ENCODE results near the gene CROT. TPM values are rescaled to one million over a fixed set of nuclear protein-coding genes. Genes with fewer than 3 reads are reported as not detected.

Gene CROT
- total RNA-seq, 1 donor from 2014 or later, result 18.8 TPM

DNA sequence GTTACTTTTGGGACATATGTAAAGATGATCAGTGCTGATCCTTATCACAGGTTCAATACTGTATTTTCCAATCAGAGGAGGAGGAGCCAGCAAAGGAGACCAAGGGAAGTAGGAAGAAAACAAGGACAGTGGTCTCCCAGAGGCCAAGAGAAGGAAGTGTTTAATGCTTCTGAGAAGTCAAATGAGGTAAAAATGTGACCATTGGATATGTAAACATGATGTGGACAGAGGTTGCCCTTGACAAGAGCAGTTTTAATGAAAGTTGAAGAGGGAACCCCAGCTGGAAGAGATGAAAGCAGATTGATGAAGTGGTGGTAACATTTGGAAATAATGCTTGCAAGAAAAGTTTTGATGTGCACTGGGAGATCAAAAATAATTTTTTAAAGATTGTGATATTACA, 18.8 kb downstream of the CROT start:
- no peaks in the 10 kb centered on the region for H3K9me3 Mint-ChIP-seq (ENCODE audit: unreplicated experiment)
- no peaks in the 10 kb centered on the region for H3K36me3 Mint-ChIP-seq (ENCODE audit: low read depth, unreplicated experiment)
- Histone ChIP-seq H3K4me3 (ENCODE audit: insufficient read depth, low read depth, low read length) (no peak overlapping the region), H3K79me2 (ENCODE audit: insufficient read depth, low read length) (no peaks in the 10 kb centered on the region), H3K27ac (ENCODE audit: low read depth, low read length) (no peak overlapping the region), H3K4me2 (ENCODE audit: low read length) (no peak overlapping the region), H4K20me1 (ENCODE audit: insufficient read depth, low read length) (no peaks in the 10 kb centered on the region), H3K4me1 (ENCODE audit: insufficient read depth, low read length) (no peaks in the 10 kb centered on the region), H3K9ac (ENCODE audit: low read length) (no peak overlapping the region), H3K36me3 (ENCODE audit: insufficient read depth, low read length) (peaks cover 5% of the 10 kb centered on the region), H3K9me3 (ENCODE audit: insufficient read depth, low read depth, low read length) (no peaks in the 10 kb centered on the region), H2AFZ (ENCODE audit: low read depth, low read length) (no peak overlapping the region), H3K27me3 (ENCODE audit: insufficient read depth, low read length) (no peaks in the 10 kb centered on the region)
- TF ChIP-seq CTCF (IDR thresholded peaks at IDR 0.05; ENCODE audit: insufficient read depth, low read depth, low read length), result no peak
- no peak for TF ChIP-seq EZH2 (IDR thresholded peaks at IDR 0.05; ENCODE audit: insufficient read depth, low read length)
- FAIRE-seq (no peak), DNase-seq (ENCODE audit: low read depth) (no peak)
- no peak overlapping the region for H3K27ac Mint-ChIP-seq (ENCODE audit: unreplicated experiment)
- no peaks in the 10 kb centered on the region for H3K27me3 Mint-ChIP-seq (ENCODE audit: low read depth, unreplicated experiment)
- no peak overlapping the region for H3K4me3 Mint-ChIP-seq (ENCODE audit: unreplicated experiment)
- peaks cover 3% of the 10 kb centered on the region for H3K4me1 Mint-ChIP-seq (ENCODE audit: low read depth, unreplicated experiment)

- Histone ChIP-seq H3K9ac (ENCODE audit: low read length) (no peak overlapping the region), H3K4me1 (ENCODE audit: insufficient read depth, low read length) (no peaks in the 10 kb centered on the region), H3K27me3 (ENCODE audit: insufficient read depth, low read length) (no peaks in the 10 kb centered on the region), H2AFZ (ENCODE audit: low read depth, low read length) (no peak overlapping the region), H3K9me3 (ENCODE audit: insufficient read depth, low read depth, low read length) (no peaks in the 10 kb centered on the region), H4K20me1 (ENCODE audit: insufficient read depth, low read length) (no peaks in the 10 kb centered on the region), H3K4me3 (ENCODE audit: insufficient read depth, low read depth, low read length) (no peak overlapping the region), H3K27ac (ENCODE audit: low read depth, low read length) (no peak overlapping the region), H3K36me3 (ENCODE audit: insufficient read depth, low read length) (peaks cover 2% of the 10 kb centered on the region), H3K79me2 (ENCODE audit: insufficient read depth, low read length) (no peaks in the 10 kb centered on the region), H3K4me2 (ENCODE audit: low read length) (no peak overlapping the region)
- H3K27me3 Mint-ChIP-seq (ENCODE audit: low read depth, unreplicated experiment), result no peaks in the 10 kb centered on the region
- no peaks in the 10 kb centered on the region for H3K36me3 Mint-ChIP-seq (ENCODE audit: low read depth, unreplicated experiment)
- H3K9me3 Mint-ChIP-seq (ENCODE audit: unreplicated experiment), result no peaks in the 10 kb centered on the region
- H3K27ac Mint-ChIP-seq (ENCODE audit: unreplicated experiment), result no peak overlapping the region
- no peak for DNase-seq (ENCODE audit: low read depth)
- no peak for FAIRE-seq
- TF ChIP-seq EZH2 (IDR thresholded peaks at IDR 0.05; ENCODE audit: insufficient read depth, low read length), result no peak
- TF ChIP-seq CTCF (IDR thresholded peaks at IDR 0.05; ENCODE audit: insufficient read depth, low read depth, low read length), result no peak
- H3K4me1 Mint-ChIP-seq (ENCODE audit: low read depth, unreplicated experiment), result peaks cover 5% of the 10 kb centered on the region
- no peak overlapping the region for H3K4me3 Mint-ChIP-seq (ENCODE audit: unreplicated experiment)
Measured at GRCh38 chr7:87369216-87369615, 23.8 kb downstream of the CROT start.

DNA sequence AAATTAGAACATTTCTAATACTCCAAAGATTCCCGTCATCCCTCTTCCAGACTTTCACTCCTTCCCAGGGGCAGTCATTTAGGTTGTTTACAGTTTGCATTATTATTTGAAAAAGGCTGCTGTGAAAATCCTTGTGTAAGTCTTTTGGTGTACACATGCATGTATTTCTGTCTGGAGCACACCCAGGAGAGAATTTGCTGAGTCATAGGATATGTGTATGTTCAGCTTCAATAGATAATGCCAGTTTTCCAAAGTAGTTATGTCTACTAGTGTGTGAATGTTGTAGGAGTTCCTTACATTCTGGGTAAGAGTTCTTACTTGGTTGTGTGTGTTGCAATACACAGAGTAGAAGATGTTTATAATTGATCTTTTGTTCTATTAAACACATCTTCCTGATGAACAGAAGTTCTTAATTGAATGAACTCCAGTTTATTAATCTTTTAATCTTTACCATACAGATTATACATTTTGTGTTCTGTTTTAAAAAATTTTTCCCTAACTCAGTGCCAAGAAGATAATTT, 25.3 kb downstream of the CROT start:
- Mint-ChIP-seq H3K4me1 (ENCODE audit: low read depth, unreplicated experiment) (peaks cover 5% of the 10 kb centered on the region), H3K27ac (ENCODE audit: unreplicated experiment) (no peak overlapping the region), H3K36me3 (ENCODE audit: low read depth, unreplicated experiment) (no peaks in the 10 kb centered on the region), H3K4me3 (ENCODE audit: unreplicated experiment) (no peak overlapping the region), H3K27me3 (ENCODE audit: low read depth, unreplicated experiment) (no peaks in the 10 kb centered on the region), H3K9me3 (ENCODE audit: unreplicated experiment) (no peaks in the 10 kb centered on the region)
- H3K4me3 ChIP-seq (ENCODE audit: insufficient read depth, low read depth, low read length), result no peak overlapping the region
- no peak overlapping the region for H3K4me2 ChIP-seq (ENCODE audit: low read length)
- peak; percentile 29 for DNase-seq (ENCODE audit: low read depth)
- no peaks in the 10 kb centered on the region for H3K27me3 ChIP-seq (ENCODE audit: insufficient read depth, low read length)
- peaks cover 2% of the 10 kb centered on the region for H3K36me3 ChIP-seq (ENCODE audit: insufficient read depth, low read length)
- H3K9ac ChIP-seq (ENCODE audit: low read length), result no peak overlapping the region
- H3K9me3 ChIP-seq (ENCODE audit: insufficient read depth, low read depth, low read length), result no peaks in the 10 kb centered on the region
- H2AFZ ChIP-seq (ENCODE audit: low read depth, low read length), result no peak overlapping the region
- no peak overlapping the region for H3K27ac ChIP-seq (ENCODE audit: low read depth, low read length)
- no peak for TF ChIP-seq EZH2 (IDR thresholded peaks at IDR 0.05; ENCODE audit: insufficient read depth, low read length)
- no peaks in the 10 kb centered on the region for H3K79me2 ChIP-seq (ENCODE audit: insufficient read depth, low read length)
- FAIRE-seq, result no peak
- H3K4me1 ChIP-seq (ENCODE audit: insufficient read depth, low read length), result no peaks in the 10 kb centered on the region
- H4K20me1 ChIP-seq (ENCODE audit: insufficient read depth, low read length), result no peaks in the 10 kb centered on the region

All from astrocyte (in vitro differentiated cells and primary cell).